ENCODE measurements around the gene LCMT1. TPM values are rescaled to one million over a fixed set of nuclear protein-coding genes. Genes with fewer than 3 reads are reported as not detected.
A peak's percentile ranks its signal among the peaks of the same experiment; 100 is the strongest.
"Not testable (repeated sequence)": the region's sequence is repeated elsewhere in the genome, so short reads cannot be mapped to it uniquely, and the experiment has no call there.

Gene LCMT1
- polyA plus RNA-seq, 4 donors: 48.9 to 91.5 (median 70.2) TPM

GRCh38 chr16:25093208-25094061 lies 18.1 kb upstream of the LCMT1 start:
- no peak for DNase-seq (ENCODE audit: low read depth in 4 of 4, low spot score in 3 of 4)

GRCh38 chr16:25094596-25094995 lies 16.9 kb upstream of the LCMT1 start:
- DNase-seq (ENCODE audit: low read depth in 4 of 4, low spot score in 3 of 4): no peak

GRCh38 chr16:25095636-25096035 lies 15.9 kb upstream of the LCMT1 start:
- no peak for DNase-seq (ENCODE audit: low read depth in 4 of 4, low spot score in 3 of 4)

- no peak for DNase-seq (ENCODE audit: low read depth in 4 of 4, low spot score in 3 of 4)
These were observed 14.1 kb upstream of the LCMT1 start for GRCh38 chr16:25097276-25097975.

GRCh38 chr16:25100511-25100910 lies 11.0 kb upstream of the LCMT1 start:
- DNase-seq (ENCODE audit: low read depth in 4 of 4, low spot score in 3 of 4): no peak

GRCh38 chr16:25106567-25107465 lies 4.7 kb upstream of the LCMT1 start:
- DNase-seq (ENCODE audit: low read depth in 4 of 4, low spot score in 3 of 4): peak; percentile 74 to 84 (median 77)

- no peak for DNase-seq (ENCODE audit: low read depth in 4 of 4, low spot score in 3 of 4)
These were observed 4.1 kb upstream of the LCMT1 start for GRCh38 chr16:25107466-25107792.

GRCh38 chr16:25108054-25108453 lies 3.5 kb upstream of the LCMT1 start:
- no peak for DNase-seq (ENCODE audit: low read depth in 4 of 4, low spot score in 3 of 4)

GRCh38 chr16:25109643-25110042 lies 1.9 kb upstream of the LCMT1 start:
- no peak for DNase-seq (ENCODE audit: low read depth in 4 of 4, low spot score in 3 of 4)

GRCh38 chr16:25110387-25110947 lies 1.1 kb upstream of the LCMT1 start:
- no peak for DNase-seq (ENCODE audit: low read depth in 4 of 4, low spot score in 3 of 4)

GRCh38 chr16:25114121-25114520 lies 2.6 kb downstream of the LCMT1 start:
- no peak for DNase-seq (ENCODE audit: low read depth in 4 of 4, low spot score in 3 of 4)

- no peak for DNase-seq (ENCODE audit: low read depth in 4 of 4, low spot score in 3 of 4)
These were observed 7.5 kb downstream of the LCMT1 start for GRCh38 chr16:25118851-25119578.

GRCh38 chr16:25121824-25122600 lies 10.5 kb downstream of the LCMT1 start:
- no peak for DNase-seq (ENCODE audit: low read depth in 4 of 4, low spot score in 3 of 4)

- DNase-seq (ENCODE audit: low read depth in 4 of 4, low spot score in 3 of 4): no peak
These were observed 13.0 kb downstream of the LCMT1 start for GRCh38 chr16:25124503-25124902.

GRCh38 chr16:25126086-25126666 lies 14.6 kb downstream of the LCMT1 start:
- DNase-seq (ENCODE audit: low read depth in 4 of 4, low spot score in 3 of 4): not testable (repeated sequence)

- DNase-seq (ENCODE audit: low read depth in 4 of 4, low spot score in 3 of 4): no peak
These were observed 15.3 kb downstream of the LCMT1 start for GRCh38 chr16:25126820-25127232.

GRCh38 chr16:25132751-25133150 lies 21.2 kb downstream of the LCMT1 start:
- not testable (repeated sequence) for DNase-seq (ENCODE audit: low read depth in 4 of 4, low spot score in 3 of 4)

- DNase-seq (ENCODE audit: low read depth in 4 of 4, low spot score in 3 of 4): no peak
These were observed 22.7 kb downstream of the LCMT1 start for GRCh38 chr16:25134166-25134700.
